AG10803 (cell line): ENCODE results near the gene POLE3.

Experiments used
- DNase-seq: peaks from one replicate; pipeline ENCODE4 v3.0.0; 2010; ENCODE audit warnings: low read depth
- H3K4me3 ChIP-seq: 2 replicates; pipeline ENCODE4 v1.5.1; 2011; ENCODE audit warnings: mild to moderate bottlenecking, low read length, control low read depth
- TF ChIP-seq, protein P1 (sequence below): conservative IDR thresholded peaks from 2 replicates; pipeline ENCODE4 v1.5.1; 2011; ENCODE audit warnings: mild to moderate bottlenecking, low read length, control low read depth, inconsistent platforms

Gene POLE3

DNA sequence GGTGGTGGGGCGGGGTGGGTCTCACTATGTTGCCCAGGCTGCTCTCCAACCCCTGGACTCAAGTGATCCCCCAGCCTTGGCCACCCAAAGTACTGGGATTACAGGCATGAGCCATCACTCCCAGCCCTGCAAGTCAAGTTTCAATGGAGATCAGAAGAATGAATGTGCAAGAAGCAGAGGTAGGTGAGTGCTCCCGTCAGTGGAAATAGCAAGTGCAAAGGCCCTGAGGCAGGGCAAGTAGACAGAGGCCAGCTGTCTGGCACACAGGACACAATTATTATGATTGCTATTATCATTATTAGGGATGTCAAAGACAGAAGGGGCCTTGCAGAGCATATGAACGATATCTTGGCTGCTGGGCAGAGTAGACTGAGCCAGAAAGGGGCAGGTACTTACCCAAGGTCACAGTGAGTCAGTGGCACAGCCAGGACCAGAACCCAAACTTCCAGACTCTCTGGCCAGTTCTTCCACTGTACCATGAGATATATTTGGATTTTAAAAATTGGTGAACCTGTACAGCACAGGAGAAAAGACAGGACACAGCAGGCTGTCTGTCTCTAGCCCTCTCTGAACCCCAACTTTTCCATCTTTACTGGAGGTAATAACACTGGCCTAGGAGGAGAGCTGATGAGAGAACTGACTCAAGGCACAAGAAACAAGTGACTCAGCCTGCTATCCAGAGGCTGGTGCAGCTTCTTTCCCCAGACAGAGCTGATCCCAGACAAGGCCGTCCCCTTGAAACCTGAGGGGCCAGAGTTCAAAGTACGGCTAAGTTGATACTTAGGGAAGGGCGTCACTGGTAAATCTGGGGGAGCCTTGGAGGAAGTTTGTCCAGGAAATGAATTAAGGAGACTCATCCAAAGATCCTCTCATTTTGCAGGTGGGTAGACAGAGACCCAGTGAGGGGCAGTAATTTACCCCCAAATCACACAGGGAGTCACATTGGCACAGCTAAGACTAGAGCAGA is 35.1 kb downstream of the POLE3 start:
- DNase-seq, result no peak
- H3K4me3 ChIP-seq, result no peak overlapping the region
- TF ChIP-seq, protein P1, sequence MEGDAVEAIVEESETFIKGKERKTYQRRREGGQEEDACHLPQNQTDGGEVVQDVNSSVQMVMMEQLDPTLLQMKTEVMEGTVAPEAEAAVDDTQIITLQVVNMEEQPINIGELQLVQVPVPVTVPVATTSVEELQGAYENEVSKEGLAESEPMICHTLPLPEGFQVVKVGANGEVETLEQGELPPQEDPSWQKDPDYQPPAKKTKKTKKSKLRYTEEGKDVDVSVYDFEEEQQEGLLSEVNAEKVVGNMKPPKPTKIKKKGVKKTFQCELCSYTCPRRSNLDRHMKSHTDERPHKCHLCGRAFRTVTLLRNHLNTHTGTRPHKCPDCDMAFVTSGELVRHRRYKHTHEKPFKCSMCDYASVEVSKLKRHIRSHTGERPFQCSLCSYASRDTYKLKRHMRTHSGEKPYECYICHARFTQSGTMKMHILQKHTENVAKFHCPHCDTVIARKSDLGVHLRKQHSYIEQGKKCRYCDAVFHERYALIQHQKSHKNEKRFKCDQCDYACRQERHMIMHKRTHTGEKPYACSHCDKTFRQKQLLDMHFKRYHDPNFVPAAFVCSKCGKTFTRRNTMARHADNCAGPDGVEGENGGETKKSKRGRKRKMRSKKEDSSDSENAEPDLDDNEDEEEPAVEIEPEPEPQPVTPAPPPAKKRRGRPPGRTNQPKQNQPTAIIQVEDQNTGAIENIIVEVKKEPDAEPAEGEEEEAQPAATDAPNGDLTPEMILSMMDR, result no peak

DNA sequence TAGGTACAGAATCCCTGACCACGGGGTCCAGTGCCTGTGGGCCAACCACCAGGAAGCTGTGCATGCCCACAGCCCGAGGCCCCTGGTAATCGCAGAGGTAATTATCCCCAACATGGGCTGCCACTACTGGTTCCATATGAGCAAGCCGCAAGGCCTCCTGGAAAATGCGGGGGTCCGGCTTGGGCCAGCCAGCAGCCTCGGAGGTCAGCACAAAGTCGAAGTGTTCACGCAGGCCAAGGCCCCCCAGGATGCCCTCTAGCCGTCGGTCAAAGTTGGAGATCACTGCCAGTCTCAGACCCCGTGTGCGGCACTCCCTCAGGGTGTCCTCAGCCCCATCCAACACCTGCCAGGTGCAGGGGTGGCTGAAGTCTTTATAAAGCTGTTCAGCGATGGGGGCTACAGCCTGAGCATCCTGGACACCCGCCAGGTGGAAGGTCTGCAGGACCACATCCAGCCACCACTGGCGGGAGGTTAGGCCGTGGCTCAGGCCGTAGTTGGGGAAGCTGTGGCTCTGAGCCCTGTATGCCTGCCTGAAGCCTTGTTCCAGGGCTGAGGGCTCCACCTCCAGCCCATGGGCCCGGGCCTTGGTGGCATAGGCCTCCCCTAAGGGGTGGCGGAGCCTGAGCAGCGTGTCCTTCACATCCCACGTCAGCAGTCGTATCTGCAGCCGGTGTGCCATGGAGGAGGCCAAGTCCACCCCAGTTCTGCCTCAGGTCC is 36.6 kb downstream of the POLE3 start:
- no peak for DNase-seq
- H3K4me3 ChIP-seq, result no peak overlapping the region
- TF ChIP-seq, protein P1, result no peak

DNA sequence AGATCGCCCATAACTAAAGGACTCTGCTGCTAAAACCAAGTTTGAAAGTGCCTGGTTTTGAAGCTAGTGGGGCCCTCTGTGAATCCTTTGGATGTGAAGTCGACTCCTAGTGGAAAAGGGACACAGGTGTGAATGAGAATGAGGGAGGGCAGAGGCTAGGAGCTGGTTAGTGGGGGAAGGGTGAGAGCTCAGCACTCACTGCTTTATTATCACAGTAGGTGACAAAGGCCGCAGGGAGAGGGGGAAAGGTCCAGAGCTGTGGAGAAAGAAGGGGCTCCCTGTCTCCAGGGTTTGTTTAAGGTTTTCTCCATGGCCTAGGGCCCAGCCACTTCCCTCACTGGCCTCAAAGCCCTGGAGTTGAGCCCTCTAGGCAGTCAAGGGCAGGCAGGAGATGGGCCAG is 37.2 kb downstream of the POLE3 start:
- TF ChIP-seq, protein P1, result no peak
- no peak overlapping the region for H3K4me3 ChIP-seq
- no peak for DNase-seq

DNA sequence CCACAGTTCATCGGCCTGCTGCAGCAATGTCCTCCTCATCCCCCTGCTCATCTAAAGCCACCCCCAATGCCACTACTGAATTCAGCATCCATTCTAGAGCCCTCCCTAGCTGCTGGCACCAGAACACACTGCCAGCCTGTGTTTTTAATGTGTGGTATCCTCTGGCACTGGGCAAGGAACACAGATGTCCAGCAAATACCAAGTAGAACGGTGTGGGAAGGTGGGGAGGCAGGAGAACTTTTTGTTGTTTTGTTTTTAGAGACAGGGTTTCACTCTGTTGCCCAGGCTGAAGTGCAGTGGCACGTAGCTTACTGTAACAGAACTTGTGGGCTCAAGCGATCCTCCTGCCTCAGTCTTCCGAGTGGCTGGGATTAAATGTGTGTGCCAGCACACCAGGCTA is 38.4 kb downstream of the POLE3 start:
- TF ChIP-seq, protein P1, result no peak
- no peak overlapping the region for H3K4me3 ChIP-seq
- no peak for DNase-seq

DNA sequence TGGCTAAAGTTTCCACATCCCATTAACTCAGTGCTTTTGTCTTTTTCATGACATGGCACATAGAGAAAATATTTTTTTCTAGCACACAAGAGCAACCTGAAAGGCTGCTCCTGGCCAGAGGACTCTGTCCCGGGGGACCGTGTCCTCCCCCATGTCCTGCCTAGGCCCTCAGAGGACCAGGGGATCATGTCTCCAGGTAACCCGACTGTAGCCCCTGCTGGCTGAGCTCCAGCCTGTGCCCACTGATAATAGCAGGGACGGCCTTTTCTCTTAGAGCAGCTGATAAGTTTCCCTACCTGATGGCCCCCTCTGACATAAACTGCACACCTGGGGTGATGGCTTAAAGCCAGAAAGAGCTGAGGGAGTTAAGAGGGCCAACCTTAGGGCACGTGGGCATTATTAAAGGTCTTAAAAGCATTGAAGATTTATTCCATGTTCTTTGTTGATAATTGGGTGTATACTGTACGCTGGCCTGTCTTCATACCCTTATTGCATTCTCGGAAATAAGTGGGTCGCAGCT is 39.6 kb downstream of the POLE3 start:
- TF ChIP-seq, protein P1, result no peak
- H3K4me3 ChIP-seq, result no peak overlapping the region
- no peak for DNase-seq

DNA sequence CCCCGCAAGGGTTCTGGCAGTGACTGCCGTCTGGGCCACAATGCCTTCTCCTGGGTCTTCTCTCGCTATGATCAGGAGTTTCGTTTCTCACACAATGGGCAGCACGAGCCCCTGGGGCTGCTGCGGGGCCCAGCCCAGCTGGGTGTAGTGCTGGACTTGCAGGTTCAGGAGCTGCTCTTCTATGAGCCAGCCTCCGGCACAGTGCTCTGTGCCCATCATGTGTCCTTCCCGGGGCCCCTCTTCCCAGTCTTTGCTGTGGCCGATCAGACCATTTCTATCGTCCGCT is 40.7 kb downstream of the POLE3 start:
- no peak overlapping the region for H3K4me3 ChIP-seq
- TF ChIP-seq, protein P1, result no peak

More for the DNA sequence above, 40.7 kb downstream of the POLE3 start:
- no peak for DNase-seq
